GM19452 (cell line): ENCODE results near the gene SCEL.
A peak's percentile ranks its signal among the peaks of the same experiment; 100 is the strongest.
"Not testable (repeated sequence)": the region's sequence is repeated elsewhere in the genome, so short reads cannot be mapped to it uniquely, and the experiment has no call there.

Source experiments
- ATAC-seq: cut with Tn5 transposase; IDR thresholded peaks from one replicate; pipeline ENCODE4 v1.9.1; 2021; ENCODE audit not compliant: unreplicated experiment

SCEL gene, protein sequence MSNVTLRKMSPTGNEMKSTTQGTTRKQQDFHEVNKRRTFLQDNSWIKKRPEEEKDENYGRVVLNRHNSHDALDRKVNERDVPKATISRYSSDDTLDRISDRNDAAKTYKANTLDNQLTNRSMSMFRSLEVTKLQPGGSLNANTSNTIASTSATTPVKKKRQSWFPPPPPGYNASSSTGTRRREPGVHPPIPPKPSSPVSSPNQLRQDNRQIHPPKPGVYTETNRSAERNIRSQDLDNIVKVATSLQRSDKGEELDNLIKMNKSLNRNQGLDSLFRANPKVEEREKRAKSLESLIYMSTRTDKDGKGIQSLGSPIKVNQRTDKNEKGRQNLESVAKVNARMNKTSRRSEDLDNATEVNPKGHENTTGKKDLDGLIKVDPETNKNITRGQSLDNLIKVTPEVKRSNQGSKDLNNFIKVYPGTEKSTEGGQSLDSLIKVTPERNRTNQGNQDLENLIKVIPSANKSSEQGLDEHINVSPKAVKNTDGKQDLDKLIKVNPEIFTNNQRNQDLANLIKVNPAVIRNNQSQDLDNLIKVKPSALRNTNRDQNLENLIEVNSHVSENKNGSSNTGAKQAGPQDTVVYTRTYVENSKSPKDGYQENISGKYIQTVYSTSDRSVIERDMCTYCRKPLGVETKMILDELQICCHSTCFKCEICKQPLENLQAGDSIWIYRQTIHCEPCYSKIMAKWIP

GRCh38 chr13:77535448-77535847 is at the start of gene SCEL:
SCEL (plus strand) TSS chr13:77535706; CDS start chr13:77555876, 20,170 bp downstream.
- ATAC-seq = no peak

- no peak for ATAC-seq
Observed at GRCh38 chr13:77489566-77490337, 45.8 kb upstream of the SCEL start.

- ATAC-seq = peak; percentile 49
Observed at GRCh38 chr13:77492982-77493381, 42.5 kb upstream of the SCEL start.

DNA sequence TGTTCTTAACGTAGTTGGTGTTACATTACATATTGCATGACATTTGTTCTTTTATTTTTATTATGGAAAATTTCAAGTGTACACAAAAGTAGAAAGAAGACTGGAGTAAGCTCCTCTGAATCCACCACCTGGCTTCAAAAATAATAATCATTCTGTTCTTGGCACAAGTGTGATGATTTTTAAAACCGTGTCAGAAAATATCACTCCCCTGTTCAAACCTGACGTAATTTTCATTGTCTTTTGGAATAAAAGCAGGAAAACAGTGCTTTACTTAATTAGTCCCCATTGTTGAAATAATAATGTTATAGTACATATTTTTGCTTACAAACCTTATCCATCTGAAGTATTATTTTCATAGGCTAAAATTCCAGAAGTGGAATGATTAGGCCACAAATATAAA is 41.3 kb upstream of the SCEL start:
- no peak for ATAC-seq

GRCh38 chr13:77497350-77497749 is 38.2 kb upstream of the SCEL start:
- no peak for ATAC-seq

- no peak for ATAC-seq
Observed at GRCh38 chr13:77497835-77498234, 37.7 kb upstream of the SCEL start.

GRCh38 chr13:77502104-77502720 is 33.3 kb upstream of the SCEL start:
- ATAC-seq = peak; percentile 86

DNA sequence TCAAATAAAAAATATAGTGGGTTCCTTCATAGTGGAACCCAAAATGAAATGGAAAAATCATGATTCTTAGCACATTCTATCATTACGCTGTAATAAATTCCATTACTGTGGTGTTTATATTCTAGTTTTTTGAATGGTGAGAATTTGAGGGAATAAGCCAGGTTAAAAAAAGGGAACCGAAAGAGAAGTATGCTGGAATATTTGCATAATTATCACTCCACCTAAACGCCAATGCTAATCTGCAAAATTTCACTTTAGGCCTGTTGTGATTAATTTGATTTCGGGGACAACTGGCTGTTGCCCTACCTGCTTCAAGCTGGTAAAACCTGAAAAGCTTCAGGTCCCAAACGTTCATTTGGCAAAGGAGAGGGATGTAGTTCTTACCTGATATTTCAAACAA is 32.1 kb upstream of the SCEL start:
- no peak for ATAC-seq

DNA sequence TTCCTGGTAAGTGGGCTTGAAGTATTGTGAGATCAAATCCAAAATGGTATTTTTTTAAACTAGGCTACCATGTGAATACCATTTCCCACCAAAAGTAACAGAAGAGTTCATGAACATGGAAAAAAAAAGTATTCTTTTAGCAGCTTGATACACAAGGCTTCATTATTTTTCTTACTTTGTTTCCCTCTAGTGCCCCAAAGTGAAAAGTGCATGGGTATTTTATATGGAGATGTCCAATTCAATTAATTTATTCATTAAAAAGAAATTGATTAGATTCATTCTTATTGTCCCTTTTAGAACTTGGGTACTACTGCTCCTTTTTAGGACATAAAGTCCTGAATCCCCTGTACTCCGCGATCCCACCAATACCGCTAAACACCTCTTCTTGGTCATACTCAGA is 28.6 kb upstream of the SCEL start:
- no peak for ATAC-seq

DNA sequence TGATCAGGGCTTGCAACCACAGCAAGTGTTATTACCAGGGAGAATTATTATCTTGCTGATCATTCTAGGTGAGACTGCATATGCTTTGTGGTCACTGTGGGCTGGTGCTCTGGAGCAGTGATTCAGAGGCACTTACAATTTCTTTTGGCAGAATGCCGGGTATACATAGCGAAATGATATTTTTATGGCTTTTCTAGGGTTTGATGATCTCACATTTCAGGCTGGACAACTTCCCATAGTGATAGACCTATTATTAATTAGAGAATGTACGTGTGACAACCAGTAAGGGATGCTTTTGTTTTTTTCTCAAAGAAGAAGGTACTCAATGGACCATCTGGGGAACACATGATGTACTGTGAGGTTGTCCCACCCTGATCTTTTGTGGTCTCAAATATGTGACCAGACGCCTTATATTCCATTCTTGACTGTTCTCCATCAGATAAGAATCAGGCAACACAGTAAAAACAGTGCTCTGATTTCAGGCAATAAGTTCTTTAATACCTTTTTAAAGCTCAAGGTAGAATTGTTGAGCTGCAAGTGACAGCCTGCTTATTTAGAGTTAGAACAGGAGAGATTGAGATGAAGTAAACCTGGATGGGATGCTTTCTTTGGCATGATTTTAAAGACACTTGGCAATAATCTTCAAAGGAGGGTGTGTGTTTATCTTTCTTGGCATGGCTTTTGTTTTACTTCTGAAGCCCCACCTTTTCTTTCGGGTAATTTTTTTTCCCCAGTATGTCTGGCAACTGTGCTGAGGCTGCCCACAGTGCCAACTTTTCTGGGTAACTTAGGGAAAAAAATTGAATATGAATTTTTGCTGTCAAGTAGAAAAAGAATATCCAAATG is 27.4 kb upstream of the SCEL start:
- ATAC-seq = no peak

DNA sequence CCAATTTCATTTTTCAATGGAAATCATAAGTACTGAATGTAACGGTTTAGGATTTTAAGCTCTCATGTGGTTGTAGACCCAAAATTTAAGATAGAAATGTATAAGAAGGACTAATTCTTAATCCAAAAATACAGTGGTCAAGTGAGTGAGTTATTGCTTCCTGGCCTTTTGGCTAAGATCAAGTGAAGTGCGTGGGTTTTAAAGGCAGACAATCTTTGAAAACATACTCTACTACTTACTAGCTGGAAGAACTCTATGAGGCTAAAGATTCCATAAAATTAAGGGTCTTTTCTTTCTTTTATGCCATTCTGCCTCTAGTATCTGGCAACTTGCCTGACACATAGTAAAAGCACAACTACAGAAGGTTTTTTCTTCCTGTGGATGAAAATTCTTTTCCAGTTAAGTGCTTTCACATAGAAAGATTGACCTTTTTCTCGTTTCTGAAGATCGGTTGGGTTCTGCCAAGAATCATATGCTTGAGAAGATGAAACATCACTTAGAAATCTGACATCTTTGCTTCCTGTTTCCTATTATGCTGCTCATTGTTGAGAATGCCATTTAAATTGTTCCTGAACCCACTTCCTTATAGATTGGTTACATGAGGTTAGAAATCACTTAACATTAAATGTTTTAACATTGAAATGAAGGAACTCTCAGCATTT is 26.4 kb upstream of the SCEL start:
- no peak for ATAC-seq

GRCh38 chr13:77510156-77510555 is 25.4 kb upstream of the SCEL start:
- ATAC-seq = no peak

- ATAC-seq = no peak
Observed at GRCh38 chr13:77511552-77511951, 24.0 kb upstream of the SCEL start.

GRCh38 chr13:77513719-77514335 is 21.7 kb upstream of the SCEL start:
- peak; percentile 85 for ATAC-seq

DNA sequence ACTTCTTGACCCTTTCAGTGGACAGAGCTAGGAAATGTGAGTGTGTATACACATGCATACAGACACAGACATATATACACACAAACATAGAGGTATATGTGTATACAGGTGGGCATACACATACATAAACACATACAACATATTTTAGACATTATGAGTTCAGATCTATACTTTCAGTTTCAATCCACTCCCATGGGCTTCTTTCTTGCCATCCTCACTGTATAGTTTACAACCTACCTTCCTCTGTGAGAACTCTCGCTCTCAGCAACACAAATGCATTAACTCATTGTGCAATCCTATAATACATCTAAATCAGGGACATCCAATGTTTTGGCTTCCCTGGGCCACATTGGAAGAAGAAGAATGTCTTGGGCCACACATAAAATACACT is 21.2 kb upstream of the SCEL start:
- ATAC-seq = peak; percentile 81

DNA sequence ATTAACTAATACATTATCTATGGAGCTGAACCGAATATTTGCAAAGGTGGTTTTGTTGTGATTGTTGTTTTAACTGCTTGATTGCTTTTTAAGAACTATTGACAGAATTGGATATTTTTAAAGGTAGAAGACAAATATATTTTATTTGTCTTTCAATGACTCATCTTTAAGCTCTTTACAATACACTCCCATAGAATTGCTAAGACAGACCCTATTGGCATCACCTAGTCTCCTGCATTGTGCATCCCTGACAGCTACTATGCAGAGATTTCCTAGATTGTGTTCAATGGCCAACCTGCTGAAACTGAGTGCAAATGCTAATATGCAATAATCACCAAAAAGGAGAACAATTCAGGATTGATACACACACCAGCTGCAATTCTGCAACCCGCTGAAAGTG is 19.7 kb upstream of the SCEL start:
- no peak for ATAC-seq

- peak; percentile 23 for ATAC-seq
Observed at GRCh38 chr13:77516342-77516789, 19.1 kb upstream of the SCEL start.

DNA sequence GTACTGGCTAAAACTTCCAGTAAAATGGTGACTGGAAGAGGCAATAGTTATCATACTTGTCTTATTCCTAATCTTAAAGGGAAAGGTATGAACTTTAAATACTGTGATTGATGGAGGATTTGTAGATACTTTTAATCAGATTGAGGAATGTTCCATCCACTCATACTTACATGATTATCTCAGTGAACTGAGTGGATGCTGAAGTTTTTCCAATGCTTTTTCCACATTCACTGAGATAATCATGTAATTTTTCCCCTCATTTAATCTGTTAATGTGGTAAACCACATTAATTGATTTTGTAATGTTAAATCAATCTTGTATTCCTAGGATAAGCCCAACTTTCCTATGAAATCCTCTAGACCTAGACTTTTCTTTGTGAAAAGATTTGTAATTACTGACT is 17.2 kb upstream of the SCEL start:
- no peak for ATAC-seq

GRCh38 chr13:77519396-77519795 is 16.1 kb upstream of the SCEL start:
- ATAC-seq = not testable (repeated sequence)
